WERI-Rb-1 (cell line): ENCODE data around the gene KLHL30.

Experiments used
- DNase-seq: peaks from one replicate; pipeline ENCODE4 v3.0.0-alpha.2; 2020
- H3K27ac ChIP-seq: fragments of 250-450 bp; sonication (Bioruptor Pico); 2 replicates; pipeline ENCODE4 v1.5.1; 2020; ENCODE audit warnings: mild to moderate bottlenecking, moderate library complexity
- H3K27me3 ChIP-seq: fragments of 250-450 bp; sonication (Bioruptor Pico); 2 replicates; pipeline ENCODE4 v1.5.1; 2021; ENCODE audit warnings: mild to moderate bottlenecking, low read depth, moderate library complexity; ENCODE audit not compliant: insufficient read depth, severe bottlenecking
- H3K36me3 ChIP-seq: fragments of 250-450 bp; sonication (Bioruptor Pico); 2 replicates; pipeline ENCODE4 v1.5.1; 2020; ENCODE audit warnings: mild to moderate bottlenecking, moderate library complexity
- H3K4me3 ChIP-seq: 2 replicates; pipeline ENCODE4 v1.5.1; 2011; ENCODE audit warnings: low read depth, mild to moderate bottlenecking, control low read depth, low read length
- H3K9me3 ChIP-seq: fragments of 250-450 bp; sonication (Bioruptor Pico); 2 replicates; pipeline ENCODE4 v1.5.1; 2021; ENCODE audit warnings: mild to moderate bottlenecking, moderate library complexity; ENCODE audit not compliant: severe bottlenecking
- TF ChIP-seq, protein P1 (sequence below): IDR thresholded peaks from 2 replicates; pipeline ENCODE4 v1.5.1; 2011; ENCODE audit warnings: low read depth, mild to moderate bottlenecking, control low read depth, inconsistent platforms, low read length

Gene KLHL30

GRCh38 chr2:238158018-238158508, 19.6 kb downstream of the KLHL30 start:
- H3K4me3 ChIP-seq = no peak overlapping the region
- TF ChIP-seq, protein P1, sequence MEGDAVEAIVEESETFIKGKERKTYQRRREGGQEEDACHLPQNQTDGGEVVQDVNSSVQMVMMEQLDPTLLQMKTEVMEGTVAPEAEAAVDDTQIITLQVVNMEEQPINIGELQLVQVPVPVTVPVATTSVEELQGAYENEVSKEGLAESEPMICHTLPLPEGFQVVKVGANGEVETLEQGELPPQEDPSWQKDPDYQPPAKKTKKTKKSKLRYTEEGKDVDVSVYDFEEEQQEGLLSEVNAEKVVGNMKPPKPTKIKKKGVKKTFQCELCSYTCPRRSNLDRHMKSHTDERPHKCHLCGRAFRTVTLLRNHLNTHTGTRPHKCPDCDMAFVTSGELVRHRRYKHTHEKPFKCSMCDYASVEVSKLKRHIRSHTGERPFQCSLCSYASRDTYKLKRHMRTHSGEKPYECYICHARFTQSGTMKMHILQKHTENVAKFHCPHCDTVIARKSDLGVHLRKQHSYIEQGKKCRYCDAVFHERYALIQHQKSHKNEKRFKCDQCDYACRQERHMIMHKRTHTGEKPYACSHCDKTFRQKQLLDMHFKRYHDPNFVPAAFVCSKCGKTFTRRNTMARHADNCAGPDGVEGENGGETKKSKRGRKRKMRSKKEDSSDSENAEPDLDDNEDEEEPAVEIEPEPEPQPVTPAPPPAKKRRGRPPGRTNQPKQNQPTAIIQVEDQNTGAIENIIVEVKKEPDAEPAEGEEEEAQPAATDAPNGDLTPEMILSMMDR = no peak
- H3K36me3 ChIP-seq = no peaks in the 10 kb centered on the region
- peaks cover 2% of the 10 kb centered on the region for H3K9me3 ChIP-seq
- H3K27me3 ChIP-seq = no peaks in the 10 kb centered on the region
- no peak for DNase-seq
- no peak overlapping the region for H3K27ac ChIP-seq

DNA sequence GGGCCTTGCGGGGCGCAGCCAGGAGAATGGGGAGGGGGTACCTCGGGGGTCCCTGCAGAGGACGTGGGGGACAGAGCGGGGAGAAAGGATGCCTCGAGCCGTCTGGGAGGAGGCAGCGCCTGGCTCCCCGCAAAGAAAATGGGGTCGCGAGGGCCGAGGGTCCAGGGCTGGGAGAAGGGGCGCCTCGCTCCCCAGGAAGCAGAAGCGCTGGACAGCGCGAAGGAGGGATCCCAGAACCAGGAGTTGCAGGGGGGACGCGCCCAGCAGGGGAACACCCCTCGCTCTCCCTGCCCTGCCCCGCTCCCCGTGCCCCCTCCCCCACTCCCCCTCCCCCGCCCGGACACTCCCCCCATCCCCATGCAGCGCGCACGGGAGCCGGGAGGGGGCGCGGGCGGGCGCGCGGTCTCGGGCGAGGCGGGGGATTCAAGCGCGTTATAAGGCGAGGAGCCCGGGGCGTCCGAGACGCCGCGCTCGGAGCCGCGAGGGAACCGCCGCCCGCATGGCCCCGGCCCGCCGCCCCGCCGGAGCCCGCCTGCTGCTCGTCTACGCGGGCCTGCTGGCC, 20.1 kb downstream of the KLHL30 start, which contains the start of gene ERFE:
ERFE (plus strand) TSS at position 462 of the 562 bp plus-strand sequence; CDS start at position 500, 38 bp downstream.
- Histone ChIP-seq H3K36me3 (no peaks in the 10 kb centered on the region), H3K4me3 (peak within 1 kb of the TSS; percentile 53), H3K27me3 (no peaks in the 10 kb centered on the region), H3K27ac (peak within 1 kb of the TSS; percentile 49; the same call in 1 of the 2 replicates), H3K9me3 (peaks cover 2% of the 10 kb centered on the region)
- DNase-seq = peak; percentile 61
- TF ChIP-seq, protein P1 = peak; percentile 50

DNA sequence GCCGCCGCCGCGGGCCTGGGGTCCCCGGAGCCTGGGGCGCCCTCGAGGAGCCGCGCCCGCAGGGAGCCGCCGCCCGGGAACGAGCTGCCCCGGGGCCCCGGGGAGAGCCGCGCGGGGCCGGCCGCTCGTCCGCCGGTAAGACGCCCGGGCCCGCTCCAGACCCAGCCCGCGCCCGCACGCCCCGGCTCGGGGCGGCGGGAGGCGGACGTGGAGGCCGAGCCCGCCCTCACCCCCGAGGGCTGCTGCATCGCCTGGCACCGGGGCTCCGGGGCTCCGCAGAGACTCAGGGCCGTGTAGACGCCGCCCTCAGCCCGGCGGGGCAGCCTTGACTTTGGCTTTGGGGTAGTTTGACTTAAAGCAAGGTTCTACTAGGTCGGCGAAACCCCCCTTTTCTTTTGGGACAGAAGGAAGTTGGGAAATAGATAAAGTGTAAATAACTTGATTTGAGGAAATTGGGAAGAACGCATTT, 20.6 kb downstream of the KLHL30 start:
- Histone ChIP-seq H3K27me3 (no peaks in the 10 kb centered on the region), H3K36me3 (no peaks in the 10 kb centered on the region), H3K27ac (peak overlapping the region; percentile 49; the same call in 1 of the 2 replicates), H3K9me3 (peaks cover under 1% of the 10 kb centered on the region), H3K4me3 (peak overlapping the region; percentile 53)
- DNase-seq = no peak
- TF ChIP-seq, protein P1 = no peak

GRCh38 chr2:238159661-238160205, 21.3 kb downstream of the KLHL30 start:
- TF ChIP-seq, protein P1 = no peak
- no peaks in the 10 kb centered on the region for H3K9me3 ChIP-seq
- H3K36me3 ChIP-seq = no peaks in the 10 kb centered on the region
- no peak for DNase-seq
- H3K27me3 ChIP-seq = no peaks in the 10 kb centered on the region
- peak overlapping the region; percentile 53 for H3K4me3 ChIP-seq
- no peak overlapping the region for H3K27ac ChIP-seq

- H3K27me3 ChIP-seq = no peaks in the 10 kb centered on the region
- no peaks in the 10 kb centered on the region for H3K9me3 ChIP-seq
- peak; percentile 82 for DNase-seq
- H3K4me3 ChIP-seq = peak overlapping the region; percentile 13
- H3K36me3 ChIP-seq = no peaks in the 10 kb centered on the region
- H3K27ac ChIP-seq = peak overlapping the region; percentile 39; the same call in 1 of the 2 replicates
- TF ChIP-seq, protein P1 = peak; percentile 70
Measured at GRCh38 chr2:238160206-238161129, 22.0 kb downstream of the KLHL30 start.
